Neuronal stem cell (in vitro differentiated cells): ENCODE results near the gene BBS7.
A peak's percentile ranks its signal among the peaks of the same experiment; 100 is the strongest.

Experiments used
- DNase-seq: peaks from one replicate; pipeline ENCODE4 v3.0.0-alpha.2; 2013; ENCODE audit warnings: low spot score
- H2AFZ ChIP-seq: one replicate; pipeline ENCODE4 v1.6.1; 2013; ENCODE audit warnings: mild to moderate bottlenecking, low read length, inconsistent platforms
- H2AK5ac ChIP-seq: 2 replicates; pipeline ENCODE4 v1.6.1; 2013; ENCODE audit warnings: low read depth, mild to moderate bottlenecking, inconsistent platforms, low read length, moderate library complexity, mixed read lengths
- H2BK120ac ChIP-seq: 2 replicates; pipeline ENCODE4 v1.6.1; 2013; ENCODE audit warnings: low read depth, mild to moderate bottlenecking, inconsistent platforms, low read length, moderate library complexity, mixed read lengths
- H2BK12ac ChIP-seq: one replicate; pipeline ENCODE4 v1.6.1; 2013; ENCODE audit warnings: low read length, inconsistent platforms
- H2BK15ac ChIP-seq: 2 replicates; pipeline ENCODE4 v1.6.1; 2013; ENCODE audit warnings: mild to moderate bottlenecking, low read length, inconsistent platforms, mixed read lengths
- H2BK5ac ChIP-seq: one replicate; pipeline ENCODE4 v1.6.1; 2013; ENCODE audit warnings: inconsistent platforms, mild to moderate bottlenecking, low read length, moderate library complexity
- H3K14ac ChIP-seq: one replicate; pipeline ENCODE4 v1.6.1; 2013; ENCODE audit warnings: low read length, inconsistent platforms
- H3K18ac ChIP-seq: 2 replicates; pipeline ENCODE4 v1.6.1; 2013; ENCODE audit warnings: low read length, inconsistent platforms
- H3K23ac ChIP-seq: 2 replicates; pipeline ENCODE4 v1.6.1; 2013; ENCODE audit warnings: low read depth, mild to moderate bottlenecking, mixed read lengths, low read length, inconsistent platforms; ENCODE audit not compliant: poor library complexity
- H3K27ac ChIP-seq: replicated peaks from 3 replicates; pipeline ENCODE4 v1.5.1; 2013; ENCODE audit warnings: low read length, inconsistent platforms
- H3K27me3 ChIP-seq, 3 experiments: 2 replicates each; pipeline ENCODE4 v1.6.1; 2013; ENCODE audit warnings: low read length in 3 of 3, mild to moderate bottlenecking in 2 of 3, inconsistent platforms in 1 of 3, low read depth in 1 of 3, mixed read lengths in 1 of 3, moderate library complexity in 1 of 3; ENCODE audit not compliant: control insufficient read depth in 3 of 3, insufficient read depth in 3 of 3
- H3K36me3 ChIP-seq, 2 donors: replicated peaks in 1 of 2; 2 replicates each; pipeline ENCODE4 v1.6.1; 2013; ENCODE audit warnings: low read length in 2 of 2; ENCODE audit not compliant: control insufficient read depth in 2 of 2, insufficient read depth in 2 of 2
- H3K4ac ChIP-seq: 2 replicates; pipeline ENCODE4 v1.6.1; 2013; ENCODE audit warnings: inconsistent platforms, mild to moderate bottlenecking, low read length, moderate library complexity
- H3K4me1 ChIP-seq, 2 donors: 1 replicate in 1 of 2; 2 replicates in 1 of 2; pipeline ENCODE4 v1.6.1; 2013; ENCODE audit warnings: low read length in 2 of 2, low read depth in 1 of 2; ENCODE audit not compliant: control insufficient read depth in 2 of 2, insufficient read depth in 1 of 2
- H3K4me2 ChIP-seq: one replicate; pipeline ENCODE4 v1.6.1; 2013; ENCODE audit warnings: mild to moderate bottlenecking, low read length, inconsistent platforms; ENCODE audit not compliant: insufficient read depth, poor library complexity, severe bottlenecking
- H3K4me3 ChIP-seq, 2 donors: 2 replicates each; pipeline ENCODE4 v1.5.1; 2013; ENCODE audit warnings: low read length in 2 of 2, mild to moderate bottlenecking in 2 of 2, inconsistent platforms in 1 of 2, moderate library complexity in 1 of 2
- H3K79me1 ChIP-seq: one replicate; pipeline ENCODE4 v1.6.1; 2013; ENCODE audit warnings: low read depth, mild to moderate bottlenecking, inconsistent platforms, low read length, moderate library complexity
- H3K9ac ChIP-seq: one replicate; pipeline ENCODE4 v1.6.1; 2013; ENCODE audit warnings: mild to moderate bottlenecking, low read depth, low read length, inconsistent platforms; ENCODE audit not compliant: poor library complexity
- H3K9me3 ChIP-seq, 2 donors: replicated peaks in 1 of 2; 2 replicates each; pipeline versions ENCODE3 to v1.6.1; 2013; ENCODE audit warnings: low read length in 2 of 2, mild to moderate bottlenecking in 2 of 2, inconsistent platforms in 1 of 2, low read depth in 1 of 2, mixed read lengths in 1 of 2, moderate library complexity in 1 of 2; ENCODE audit not compliant: control insufficient read depth in 2 of 2, insufficient read depth in 1 of 2
- H4K8ac ChIP-seq: one replicate; pipeline ENCODE4 v1.6.1; 2013; ENCODE audit warnings: low read depth, mild to moderate bottlenecking, inconsistent platforms, low read length, moderate library complexity
- H4K91ac ChIP-seq: one replicate; pipeline ENCODE4 v1.6.1; 2013; ENCODE audit warnings: low read length, low read depth, mild to moderate bottlenecking, inconsistent platforms; ENCODE audit not compliant: poor library complexity
- WGBS, 2 donors: extraction: QIAGEN DNeasy Blood & Tissue Kit; methylation state at CpG; one replicate each; pipeline ENCODE4 v1.1.7; 2013; ENCODE audit warnings: missing lambda C conversion rate in 2 of 2, mixed read lengths in 1 of 2; ENCODE audit not compliant: insufficient read length in 2 of 2, insufficient replicate concordance in 1 of 2; ENCODE audit errors: extremely low coverage in 2 of 2; 5-methylcytosine and 5-hydroxymethylcytosine counted together

Gene BBS7

GRCh38 chr4:121800961-121801714 is 69.1 kb downstream of the BBS7 start, which contains the start of gene EXOSC9:
Gene EXOSC9, plus strand, starts transcription at chr4:121801323. Its CDS starts 102 bp downstream, at chr4:121801425.
- no peak within 1 kb of the TSS for H4K91ac ChIP-seq
- H3K9ac ChIP-seq = peak within 1 kb of the TSS; percentile 94
- peaks cover 1% of the 10 kb centered on the region for H3K79me1 ChIP-seq
- H3K4me2 ChIP-seq = peak within 1 kb of the TSS; percentile 66
- H4K8ac ChIP-seq = no peak within 1 kb of the TSS
- no peak within 1 kb of the TSS for H2BK15ac ChIP-seq
- H2BK12ac ChIP-seq = no peak within 1 kb of the TSS
- peak within 1 kb of the TSS; percentile 92 for H3K18ac ChIP-seq
- H3K27me3 ChIP-seq = no peaks in the 10 kb centered on the region
- H3K36me3 ChIP-seq = peaks cover 9 to 43% of the 10 kb centered on the region in 2 donors
- no peak within 1 kb of the TSS for H3K14ac ChIP-seq
- H2BK120ac ChIP-seq = no peak within 1 kb of the TSS
- peak within 1 kb of the TSS; percentile 34 for H2AK5ac ChIP-seq
- no peak within 1 kb of the TSS for H3K23ac ChIP-seq
- no peak within 1 kb of the TSS for H2BK5ac ChIP-seq
- no CpG with 5 or more reads among the region's 48 CpGs for WGBS, 2 donors
- DNase-seq = peak; percentile 94
- peaks cover 0 to 8% of the 10 kb centered on the region in 2 donors for H3K4me1 ChIP-seq
- H2AFZ ChIP-seq = peak within 1 kb of the TSS; percentile 84
- peak within 1 kb of the TSS; percentile 68 to 89 for H3K4me3 ChIP-seq
- H3K4ac ChIP-seq = no peak within 1 kb of the TSS
- no peaks in the 10 kb centered on the region for H3K9me3 ChIP-seq
- H3K27ac ChIP-seq = no peak within 1 kb of the TSS

DNA sequence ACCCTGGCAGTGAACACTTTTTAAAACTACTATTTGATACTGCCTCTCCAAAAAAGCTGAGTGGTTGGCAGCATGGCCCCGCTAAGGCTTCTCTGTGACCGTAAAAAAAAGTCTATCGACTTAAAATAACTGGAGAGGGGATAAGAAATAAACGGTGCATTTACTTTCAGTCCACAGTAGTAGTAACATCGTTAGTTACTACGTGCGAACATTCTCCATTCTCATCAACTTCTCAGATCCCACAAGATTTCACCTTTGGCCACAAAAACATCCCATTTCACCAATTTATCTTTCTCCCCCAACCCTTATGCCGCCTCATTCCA is 69.7 kb downstream of the BBS7 start:
- no peak overlapping the region for H3K14ac ChIP-seq
- peak overlapping the region; percentile 52 for H3K4me2 ChIP-seq
- H3K18ac ChIP-seq = no peak overlapping the region
- H3K23ac ChIP-seq = no peak overlapping the region
- peaks cover 2 to 11% of the 10 kb centered on the region in 2 donors for H3K4me1 ChIP-seq
- no peak overlapping the region for H3K9ac ChIP-seq
- no peak overlapping the region for H2BK120ac ChIP-seq
- peaks cover 1% of the 10 kb centered on the region for H3K79me1 ChIP-seq
- no peak overlapping the region for H3K4ac ChIP-seq
- DNase-seq = no peak
- H2BK12ac ChIP-seq = no peak overlapping the region
- H4K91ac ChIP-seq = no peak overlapping the region
- no peak overlapping the region for H3K27ac ChIP-seq
- peaks cover 9 to 38% of the 10 kb centered on the region in 2 donors for H3K36me3 ChIP-seq
- H2BK15ac ChIP-seq = no peak overlapping the region
- H2AFZ ChIP-seq = peak overlapping the region; percentile 84
- no peak overlapping the region for H2AK5ac ChIP-seq
- H3K9me3 ChIP-seq = no peaks in the 10 kb centered on the region
- H3K4me3 ChIP-seq = peak overlapping the region; percentile 68 to 89
- no peak overlapping the region for H2BK5ac ChIP-seq
- no peak overlapping the region for H4K8ac ChIP-seq
- no CpG with 5 or more reads among the region's 8 CpGs for WGBS, 2 donors
- H3K27me3 ChIP-seq = no peaks in the 10 kb centered on the region

- Histone ChIP-seq H2AK5ac (no peak overlapping the region), H3K18ac (no peak overlapping the region), H3K4me3 (no peak overlapping the region), H2BK15ac (no peak overlapping the region), H3K4ac (no peak overlapping the region), H3K27me3 (no peaks in the 10 kb centered on the region), H3K9me3 (no peaks in the 10 kb centered on the region), H4K8ac (no peak overlapping the region), H3K79me1 (peaks cover 1% of the 10 kb centered on the region), H2BK120ac (no peak overlapping the region), H4K91ac (no peak overlapping the region), H3K14ac (no peak overlapping the region), H3K4me1 (peaks cover 2 to 11% of the 10 kb centered on the region in 2 donors), H3K36me3 (peaks cover 8 to 32% of the 10 kb centered on the region in 2 donors), H3K27ac (no peak overlapping the region), H3K23ac (no peak overlapping the region), H2BK5ac (no peak overlapping the region), H3K9ac (no peak overlapping the region), H2BK12ac (no peak overlapping the region), H2AFZ (peak overlapping the region; percentile 67), H3K4me2 (no peak overlapping the region)
- DNase-seq = no peak
- WGBS, 2 donors = no CpG with 5 or more reads among the region's 3 CpGs
These were observed 70.3 kb downstream of the BBS7 start for GRCh38 chr4:121799867-121800501.

DNA sequence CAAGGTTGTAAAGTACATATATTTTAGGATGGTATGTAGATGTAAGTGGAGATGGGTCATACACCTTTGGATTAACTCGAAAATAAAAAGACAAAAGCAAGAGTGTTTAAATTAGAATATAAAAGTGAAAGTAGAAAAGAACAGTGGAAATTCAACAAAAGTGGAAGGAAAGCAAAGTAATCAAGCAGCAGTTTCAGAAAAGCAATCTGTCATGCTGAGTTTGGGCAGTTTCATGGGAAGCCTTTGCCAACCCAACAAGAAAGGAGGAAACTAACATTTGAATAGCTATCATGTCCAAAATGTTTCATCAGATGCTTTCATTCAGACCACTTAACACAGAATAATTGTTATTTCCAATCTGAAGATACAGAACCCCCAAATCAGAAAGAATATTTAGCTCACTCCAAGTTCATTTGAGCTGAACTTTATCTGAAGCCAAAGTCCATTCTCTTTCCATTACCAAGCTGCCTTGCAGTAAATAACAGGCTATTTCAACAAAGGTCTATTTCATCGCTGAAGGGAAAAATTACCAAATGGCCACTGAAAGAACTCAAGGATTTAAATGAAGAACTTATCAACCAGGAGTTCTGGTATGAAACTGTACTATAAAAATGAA is 71.0 kb downstream of the BBS7 start:
- no peak for DNase-seq
- Histone ChIP-seq H4K91ac (no peak overlapping the region), H2BK12ac (no peak overlapping the region), H3K9me3 (no peaks in the 10 kb centered on the region), H3K23ac (no peak overlapping the region), H3K4me3 (no peak overlapping the region), H3K4me2 (no peak overlapping the region), H2BK5ac (no peak overlapping the region), H4K8ac (no peak overlapping the region), H3K18ac (no peak overlapping the region), H3K79me1 (no peaks in the 10 kb centered on the region), H3K14ac (no peak overlapping the region), H3K27me3 (no peaks in the 10 kb centered on the region), H3K27ac (no peak overlapping the region), H2AK5ac (no peak overlapping the region), H3K4me1 (peaks cover 4 to 11% of the 10 kb centered on the region in 2 donors), H3K36me3 (peaks cover 3 to 25% of the 10 kb centered on the region in 2 donors), H2AFZ (peak overlapping the region; percentile 67), H3K9ac (no peak overlapping the region), H2BK15ac (no peak overlapping the region), H3K4ac (no peak overlapping the region), H2BK120ac (no peak overlapping the region)
- WGBS, 2 donors = no CpG with 5 or more reads among the region's 2 CpGs
